ENCODE data around the gene DNM2.

Gene DNM2

DNA sequence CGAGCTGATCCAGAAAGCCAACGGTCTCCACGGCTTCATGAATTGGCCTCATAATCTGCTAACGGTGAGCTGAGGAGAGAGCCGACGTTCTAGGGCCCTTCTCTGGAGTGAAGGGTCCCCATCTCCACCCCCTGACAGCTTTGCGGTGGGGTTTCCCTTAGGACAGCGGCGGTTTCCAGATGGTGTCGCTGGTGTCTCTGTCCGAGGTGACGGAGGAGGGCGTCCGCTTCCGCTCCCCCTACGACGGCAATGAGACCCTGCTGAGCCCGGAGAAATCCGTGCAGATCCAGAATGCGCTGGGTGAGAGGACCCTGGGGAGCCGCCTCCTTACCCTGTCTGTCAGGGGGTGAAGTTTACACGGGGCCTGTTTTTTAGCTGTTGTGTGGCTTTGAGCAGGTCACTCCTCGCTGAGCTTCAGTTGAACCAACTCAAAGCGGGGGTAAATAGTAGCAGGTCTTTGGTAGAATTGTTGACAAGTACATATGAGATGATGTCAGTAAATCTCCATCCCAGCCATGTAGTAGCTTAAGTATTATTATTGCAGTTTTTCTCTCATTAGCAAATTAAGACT, 15.8 kb upstream of the DNM2 start:
- peak overlapping the region; percentile 97 for H3K4me3 ChIP-seq (ENCODE audit: low read depth, low read length)
- TF ChIP-seq, protein P1, sequence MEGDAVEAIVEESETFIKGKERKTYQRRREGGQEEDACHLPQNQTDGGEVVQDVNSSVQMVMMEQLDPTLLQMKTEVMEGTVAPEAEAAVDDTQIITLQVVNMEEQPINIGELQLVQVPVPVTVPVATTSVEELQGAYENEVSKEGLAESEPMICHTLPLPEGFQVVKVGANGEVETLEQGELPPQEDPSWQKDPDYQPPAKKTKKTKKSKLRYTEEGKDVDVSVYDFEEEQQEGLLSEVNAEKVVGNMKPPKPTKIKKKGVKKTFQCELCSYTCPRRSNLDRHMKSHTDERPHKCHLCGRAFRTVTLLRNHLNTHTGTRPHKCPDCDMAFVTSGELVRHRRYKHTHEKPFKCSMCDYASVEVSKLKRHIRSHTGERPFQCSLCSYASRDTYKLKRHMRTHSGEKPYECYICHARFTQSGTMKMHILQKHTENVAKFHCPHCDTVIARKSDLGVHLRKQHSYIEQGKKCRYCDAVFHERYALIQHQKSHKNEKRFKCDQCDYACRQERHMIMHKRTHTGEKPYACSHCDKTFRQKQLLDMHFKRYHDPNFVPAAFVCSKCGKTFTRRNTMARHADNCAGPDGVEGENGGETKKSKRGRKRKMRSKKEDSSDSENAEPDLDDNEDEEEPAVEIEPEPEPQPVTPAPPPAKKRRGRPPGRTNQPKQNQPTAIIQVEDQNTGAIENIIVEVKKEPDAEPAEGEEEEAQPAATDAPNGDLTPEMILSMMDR (IDR thresholded peaks at IDR 0.05; ENCODE audit: borderline replicate concordance, insufficient read depth, low read depth, low read length) = 0 out of 2 replicates have a peak, but pooled peaks have one; percentile 12

DNA sequence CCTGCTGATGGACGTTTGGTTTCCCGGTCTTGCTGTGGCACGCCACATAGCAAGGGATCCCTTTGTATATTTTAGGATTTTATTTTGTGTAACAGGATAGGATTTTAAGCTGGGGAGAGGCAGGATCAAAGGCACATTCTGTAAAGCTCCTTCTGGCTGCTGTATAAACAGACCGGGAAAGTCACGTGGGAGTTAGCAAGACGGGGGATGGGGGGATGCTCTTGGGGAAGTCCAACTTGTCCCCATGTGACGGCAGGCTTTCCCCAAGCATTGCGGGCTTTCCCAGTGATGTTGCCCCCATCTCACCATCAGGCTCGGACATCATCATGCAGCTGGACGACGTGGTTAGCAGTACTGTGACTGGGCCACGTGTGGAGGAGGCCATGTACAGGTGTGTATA, 10.9 kb upstream of the DNM2 start:
- TF ChIP-seq, protein P1 (IDR thresholded peaks at IDR 0.05; ENCODE audit: borderline replicate concordance, insufficient read depth, low read depth, low read length) = no peak
- H3K4me3 ChIP-seq (ENCODE audit: low read depth, low read length) = no peak overlapping the region

DNA sequence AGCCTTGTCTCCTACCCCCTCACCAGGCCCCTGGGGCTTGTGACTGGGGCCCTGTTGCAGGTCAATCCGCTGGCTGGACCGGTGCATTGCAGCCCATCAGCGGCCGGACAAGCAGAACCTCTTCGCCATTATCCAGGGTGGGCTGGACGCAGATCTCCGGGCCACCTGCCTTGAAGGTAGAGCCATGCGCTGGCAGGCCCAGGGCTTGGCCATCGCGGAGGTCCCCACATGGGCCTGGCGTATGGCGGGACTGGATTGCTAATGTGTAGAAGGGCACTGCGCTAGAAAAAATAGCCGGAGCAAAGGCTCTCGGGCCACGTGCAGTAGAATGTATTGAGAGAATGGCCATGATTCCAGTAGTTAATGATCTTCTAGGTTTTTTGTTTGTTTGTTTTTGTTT, 10.4 kb upstream of the DNM2 start:
- TF ChIP-seq, protein P1 (IDR thresholded peaks at IDR 0.05; ENCODE audit: borderline replicate concordance, insufficient read depth, low read depth, low read length) = no peak
- no peak overlapping the region for H3K4me3 ChIP-seq (ENCODE audit: low read depth, low read length)

DNA sequence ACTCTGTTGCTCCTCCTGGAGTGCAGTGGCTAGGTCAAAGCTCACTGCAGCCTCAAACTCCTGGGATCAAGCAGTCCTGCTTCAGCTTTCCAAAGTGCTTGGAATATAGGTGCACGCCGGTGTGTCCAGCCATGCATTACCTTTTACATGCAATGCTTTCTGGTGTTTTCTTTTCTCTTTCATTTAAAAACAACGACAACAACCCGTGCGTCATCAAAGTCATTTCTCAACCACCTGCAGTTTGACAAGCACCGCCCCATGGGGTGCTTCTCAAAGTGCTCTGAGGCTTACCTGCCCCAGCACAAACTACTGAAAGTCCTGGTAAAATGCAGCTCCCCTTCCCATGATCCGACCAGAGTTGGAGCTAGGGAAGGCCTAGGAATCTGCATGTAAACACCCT, 9.6 kb upstream of the DNM2 start:
- TF ChIP-seq, protein P1 (IDR thresholded peaks at IDR 0.05; ENCODE audit: borderline replicate concordance, insufficient read depth, low read depth, low read length) = no peak

DNA sequence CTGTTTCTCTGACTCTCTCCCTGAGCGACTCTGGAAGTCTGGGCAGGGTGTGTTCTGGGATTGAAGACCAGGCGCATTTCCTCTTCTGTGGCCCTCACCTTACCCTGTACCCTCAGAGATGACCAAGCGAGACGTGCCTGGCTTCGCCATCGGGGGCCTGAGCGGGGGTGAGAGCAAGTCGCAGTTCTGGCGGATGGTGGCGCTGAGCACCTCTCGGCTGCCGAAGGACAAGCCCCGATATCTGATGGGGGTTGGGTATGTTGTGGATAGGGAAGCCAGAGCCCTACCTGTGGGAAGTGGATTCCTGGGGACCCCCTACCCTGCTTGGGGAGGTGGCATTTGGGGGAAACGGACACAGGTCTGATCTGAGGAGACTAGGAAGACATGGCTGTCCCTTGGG, 5.8 kb upstream of the DNM2 start:
- TF ChIP-seq, protein P1 (IDR thresholded peaks at IDR 0.05; ENCODE audit: borderline replicate concordance, insufficient read depth, low read depth, low read length) = no peak

More for the DNA sequence above, 9.6 kb upstream of the DNM2 start:
- no peak overlapping the region for H3K4me3 ChIP-seq (ENCODE audit: low read depth, low read length)

DNA sequence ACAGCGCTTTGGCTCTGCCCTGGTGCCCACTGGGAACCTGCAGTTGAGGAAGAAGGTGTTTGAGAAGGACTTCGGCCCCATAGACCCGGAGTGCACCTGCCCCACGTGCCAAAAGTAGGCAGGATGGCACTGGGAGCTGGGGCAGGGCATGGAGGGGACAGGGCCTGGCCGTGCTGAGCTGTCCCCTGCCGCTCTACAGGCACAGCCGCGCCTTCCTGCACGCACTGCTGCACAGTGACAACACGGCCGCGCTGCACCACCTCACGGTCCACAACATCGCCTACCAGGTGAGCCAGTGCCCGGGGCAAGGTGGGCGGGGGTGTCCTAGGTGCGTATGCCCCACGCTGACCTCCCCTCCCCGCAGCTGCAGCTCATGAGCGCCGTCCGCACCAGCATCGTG, 5.1 kb upstream of the DNM2 start:
- H3K4me3 ChIP-seq (ENCODE audit: low read depth, low read length) = no peak overlapping the region
- TF ChIP-seq, protein P1 (IDR thresholded peaks at IDR 0.05; ENCODE audit: borderline replicate concordance, insufficient read depth, low read depth, low read length) = no peak

More for the DNA sequence above, 5.8 kb upstream of the DNM2 start:
- no peak overlapping the region for H3K4me3 ChIP-seq (ENCODE audit: low read depth, low read length)

DNA sequence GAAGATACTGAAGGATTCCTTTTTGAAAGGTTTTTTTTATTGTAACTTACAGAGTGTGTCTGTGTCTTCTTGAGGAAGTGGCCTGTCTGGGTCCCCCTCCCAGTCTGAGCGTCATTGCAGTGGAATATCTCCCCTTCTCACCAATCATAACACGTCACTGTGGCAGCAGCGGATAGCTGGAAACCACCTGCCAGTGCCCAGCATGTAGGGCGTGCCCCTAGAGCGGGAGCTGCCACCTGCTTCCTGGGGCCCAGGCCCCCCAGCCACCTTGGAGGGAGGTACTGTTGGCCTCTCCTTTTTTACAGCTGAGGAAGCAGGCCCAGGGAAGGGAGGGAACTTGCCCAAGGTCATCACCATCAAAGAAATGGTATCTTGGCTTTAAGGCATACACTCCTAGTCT, 4.6 kb upstream of the DNM2 start:
- TF ChIP-seq, protein P1 (IDR thresholded peaks at IDR 0.05; ENCODE audit: borderline replicate concordance, insufficient read depth, low read depth, low read length) = no peak
- H3K4me3 ChIP-seq (ENCODE audit: low read depth, low read length) = no peak overlapping the region

Measured in GM12875 (cell line).